Pancreas (tissue), 10 donors: ENCODE results near the gene NCAPG2. TPM values are rescaled to one million over a fixed set of nuclear protein-coding genes. Genes with fewer than 3 reads are reported as not detected.

Experiments used
- ATAC-seq, 4 donors: fragments of 200-7000 bp; cut with Tn5 transposase; one replicate each; pipeline versions ENCODE4 v1.8.0 to v1.9.1; 2020; ENCODE audit warnings: mild to moderate bottlenecking in 4 of 4, moderate library complexity in 4 of 4
- DNase-seq, 6 donors: peaks; one replicate each; pipeline ENCODE4 v3.0.0-alpha.2; 2020
- FAIRE-seq: peaks from 2 replicates; lab custom pipeline; 2012; peaks lifted over from hg19 to GRCh38; lab: Jason Lieb, UNC
- H3K27ac ChIP-seq, 4 donors: fragments of 200-600 bp; sonication (generic); 1 replicate in 3 of 4; 2 replicates in 1 of 4; pipeline versions ENCODE4 v1.5.0 to v1.8.0; 2020
- H3K27me3 ChIP-seq, 4 donors: fragments of 200-600 bp; one replicate each; pipeline ENCODE4 v1.8.0; 2021
- H3K36me3 ChIP-seq, 3 donors: fragments of 200-600 bp; sonication (generic) in 1 of 3; one replicate each; pipeline versions ENCODE4 v1.5.0 to v1.8.0; 2020 to 2021
- H3K4me1 ChIP-seq, 3 donors: fragments of 200-600 bp; one replicate each; pipeline ENCODE4 v1.8.0; 2021
- H3K4me3 ChIP-seq, 4 donors: fragments of 200-600 bp; sonication (generic) in 2 of 4; one replicate each; pipeline versions ENCODE4 v1.5.0 to v1.8.0; 2020 to 2021
- H3K9me3 ChIP-seq, 4 donors: fragments of 200-600 bp; one replicate each; pipeline ENCODE4 v1.8.0; 2021
- CTCF ChIP-seq, 4 donors: fragments of 200-600 bp; sonication (generic) in 3 of 4; IDR thresholded peaks; one replicate each; pipeline versions ENCODE4 v1.5.0 to v1.8.0; 2021; ENCODE audit warnings: antibody characterized with exemption in 4 of 4
- WGBS, 2 donors: extraction: QIAGEN DNeasy Blood & Tissue Kit; methylation state at CpG; one replicate each; pipeline ENCODE4 v1.1.7; 2013; 5-methylcytosine and 5-hydroxymethylcytosine counted together
- intact Hi-C, 3 donors: fragments of 100-400 bp; cut with DNase I; formaldehyde crosslinking; loops; one replicate each; pipeline versions ENCODE4 v1.11.1 to v1.14.2; 2022
- polyA plus RNA-seq, 2 donors: library from polyadenylated mRNA; stranded (reverse); fragments of 200-250 nt; gene quantifications; one replicate each; pipeline ENCODE4 v1.2.3, GENCODE V29; 2013
- total RNA-seq, 6 donors: library from RNA; stranded (reverse); fragmentation: NEBNext Ultra II Directional in 4 of 6; extraction: Animal tissue kit (Norgen Biotek cat#: 25700) in 4 of 6; gene quantifications; one replicate each; pipeline versions ENCODE4 v1.2.1 to v1.2.4, GENCODE V29; 2021 to 2023
- donor health status: healthy with polysubstance abuse.
- donor health status: DM: no; HTN: no; CAD: no; lungs with moderate emphysema.
- donor health status: DM: no; HTN: no; CAD: no.
- donor health status: control.
- donor health status: control.
- donor health status: Bipolar disorder and iron deficiency.
- donor health status: DM: yes; HTN: yes; CAD: no.
- donor health status: DM: no; HTN: no; CAD: no.
- donor health status: DM: no; HTN: no; CAD: no.
- donor health status: DM: yes; HTN: yes; CAD: no.

NCAPG2 gene
- total and polyA plus RNA-seq, 8 donors: 1.4 to 4.0 (median 3.1) TPM

- ATAC-seq: no peak
These were observed 20.3 kb upstream of the NCAPG2 start for GRCh38 chr7:158724658-158725505.

DNA sequence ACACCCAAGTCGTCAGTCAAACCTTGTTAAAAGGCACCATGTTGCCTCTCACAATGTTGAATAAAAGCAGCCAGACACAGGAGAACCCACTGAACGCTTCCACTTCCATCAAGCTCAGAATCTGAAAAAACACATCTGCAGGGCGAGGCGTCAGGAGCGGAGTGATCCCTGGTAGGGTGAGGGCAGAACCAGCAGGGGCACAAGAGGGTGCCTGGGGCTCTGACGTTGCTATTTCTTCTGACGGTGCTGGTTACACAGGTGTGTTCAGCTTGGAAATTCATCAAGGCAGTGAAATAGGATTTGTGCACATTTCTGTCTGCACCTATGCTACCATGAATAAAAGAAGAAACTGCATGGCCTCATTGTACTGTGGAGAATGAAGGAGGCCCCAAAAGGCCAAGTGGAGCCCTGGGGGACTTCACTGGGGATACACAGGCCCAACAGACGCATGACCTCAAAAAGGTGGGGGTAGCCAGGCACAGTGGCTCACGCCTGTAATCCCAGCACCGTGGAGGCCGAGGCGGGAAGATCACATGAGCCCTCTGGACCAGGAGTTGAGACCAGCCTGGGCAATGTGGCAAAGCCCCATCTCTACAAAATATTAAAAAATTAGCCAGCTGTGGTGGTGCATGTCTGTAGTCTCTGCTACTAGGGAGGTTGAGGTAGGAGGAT is 19.2 kb upstream of the NCAPG2 start:
- Histone ChIP-seq H3K4me3 (no peak overlapping the region), H3K36me3 (no peaks in the 10 kb centered on the region), H3K4me1 (no peaks in the 10 kb centered on the region), H3K27ac (no peak overlapping the region), H3K9me3 (no peaks in the 10 kb centered on the region), H3K27me3 (no peaks in the 10 kb centered on the region)
- ATAC-seq (no peak), FAIRE-seq (no peak), DNase-seq (no peak)
- 80 to 81% methylated on average over 12 of the region's 12 CpGs for WGBS, 2 donors
- intact Hi-C loops: no loop called here
- no peak for TF ChIP-seq CTCF (IDR thresholded peaks at IDR 0.05)

More at GRCh38 chr7:158724658-158725505, 20.3 kb upstream of the NCAPG2 start:
- H3K9me3 ChIP-seq: no peaks in the 10 kb centered on the region
- H3K36me3 ChIP-seq: no peaks in the 10 kb centered on the region
- FAIRE-seq: no peak
- intact Hi-C loops: no loop called here
- no peak overlapping the region for H3K4me3 ChIP-seq
- no peak for TF ChIP-seq CTCF (IDR thresholded peaks at IDR 0.05)
- no peaks in the 10 kb centered on the region for H3K4me1 ChIP-seq
- H3K27ac ChIP-seq: no peak overlapping the region
- WGBS, 2 donors: 87 to 88% methylated on average over 21 of the region's 21 CpGs
- no peak for DNase-seq
- H3K27me3 ChIP-seq: no peaks in the 10 kb centered on the region

DNA sequence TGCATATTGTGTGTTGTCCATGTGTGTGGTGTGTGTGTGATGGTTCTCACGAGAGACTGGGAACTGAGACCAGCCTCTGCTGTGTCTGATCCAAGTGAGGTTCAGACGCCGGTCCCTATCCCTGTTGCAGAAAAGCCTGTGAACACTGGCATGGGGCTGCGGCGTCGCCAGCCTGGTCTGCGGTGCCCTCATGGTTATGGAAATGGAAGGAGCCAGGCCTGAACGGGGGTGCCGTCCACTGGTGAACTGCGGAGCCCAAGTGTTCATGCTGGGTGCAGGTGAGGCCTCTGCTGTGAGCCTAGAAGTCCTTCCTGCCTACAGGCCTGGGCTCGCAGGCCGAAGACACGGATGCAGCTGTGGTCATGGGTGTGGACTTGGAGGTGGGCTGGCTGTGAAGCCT is 18.7 kb upstream of the NCAPG2 start:
- WGBS, 2 donors: 88 to 89% methylated on average over 13 of the region's 13 CpGs
- no peak for FAIRE-seq
- no peak for ATAC-seq
- no peak for TF ChIP-seq CTCF (IDR thresholded peaks at IDR 0.05)
- Histone ChIP-seq H3K4me3 (no peak overlapping the region), H3K27me3 (no peaks in the 10 kb centered on the region), H3K36me3 (no peaks in the 10 kb centered on the region), H3K9me3 (no peaks in the 10 kb centered on the region), H3K4me1 (no peaks in the 10 kb centered on the region), H3K27ac (no peak overlapping the region)
- intact Hi-C loops: no loop called here
- no peak for DNase-seq

DNA sequence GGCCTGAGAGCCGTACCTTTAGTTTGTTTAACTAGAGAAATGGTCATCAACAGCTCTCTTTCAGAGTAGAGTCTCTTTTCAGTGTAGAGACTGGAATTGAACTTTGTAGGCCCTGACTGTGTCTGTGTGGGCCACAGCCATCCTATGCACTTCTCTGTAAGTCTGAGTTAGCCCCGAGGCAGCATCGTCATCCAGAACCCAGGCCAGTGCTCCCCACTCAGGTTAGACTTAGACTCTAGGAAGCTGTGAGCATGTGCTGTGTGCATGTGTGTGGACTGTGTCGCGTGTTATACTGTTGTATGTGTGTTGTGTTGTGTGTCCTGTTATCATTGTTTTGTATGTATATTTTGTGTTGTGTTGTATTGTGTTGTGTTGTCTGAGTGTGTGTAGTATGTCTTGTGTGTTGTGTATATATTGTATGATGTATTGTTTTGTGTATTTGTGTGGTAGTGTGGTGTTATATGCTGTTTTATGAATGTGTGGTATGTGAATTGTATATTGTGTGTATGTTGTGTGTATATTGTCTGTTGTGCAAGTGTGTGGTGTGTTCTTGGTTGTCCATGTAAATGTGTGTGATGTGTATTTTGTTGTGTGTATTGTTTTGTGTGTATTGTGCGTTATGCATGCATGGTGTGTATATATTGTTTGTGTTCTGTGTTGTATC is 18.1 kb upstream of the NCAPG2 start:
- intact Hi-C loops: no loop called here
- no peak overlapping the region for H3K27ac ChIP-seq
- TF ChIP-seq CTCF (IDR thresholded peaks at IDR 0.05): no peak
- H3K4me3 ChIP-seq: no peak overlapping the region
- no peaks in the 10 kb centered on the region for H3K9me3 ChIP-seq
- H3K4me1 ChIP-seq: no peaks in the 10 kb centered on the region
- WGBS, 2 donors: 91 to 96% methylated on average over 6 of the region's 6 CpGs
- no peaks in the 10 kb centered on the region for H3K27me3 ChIP-seq
- DNase-seq: no peak
- H3K36me3 ChIP-seq: no peaks in the 10 kb centered on the region
- ATAC-seq: no peak
- FAIRE-seq: no peak
